ENCODE data around the gene SLITRK4.

The SLITRK4 gene

DNA sequence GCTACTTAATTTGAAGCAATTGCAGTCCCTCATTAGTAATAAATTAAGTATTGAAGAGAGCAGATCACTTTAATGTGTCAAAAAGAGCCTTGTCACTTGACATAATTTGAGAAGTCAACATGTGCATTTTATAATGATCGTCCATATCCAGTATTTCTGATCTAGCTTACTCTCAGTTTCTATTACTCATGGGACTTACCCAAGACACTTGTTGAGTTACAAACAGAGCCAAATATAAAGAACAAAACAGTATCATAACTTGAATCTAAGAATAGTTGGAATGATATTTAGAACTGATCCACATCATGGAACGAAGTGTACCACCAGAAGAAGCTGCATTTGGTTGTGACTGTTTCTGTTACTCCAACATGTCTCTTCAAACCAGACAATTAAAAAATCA lies 54.7 kb downstream of the SLITRK4 start:
- no peak for DNase-seq (ENCODE audit: low read depth)
- TF ChIP-seq, protein P1, sequence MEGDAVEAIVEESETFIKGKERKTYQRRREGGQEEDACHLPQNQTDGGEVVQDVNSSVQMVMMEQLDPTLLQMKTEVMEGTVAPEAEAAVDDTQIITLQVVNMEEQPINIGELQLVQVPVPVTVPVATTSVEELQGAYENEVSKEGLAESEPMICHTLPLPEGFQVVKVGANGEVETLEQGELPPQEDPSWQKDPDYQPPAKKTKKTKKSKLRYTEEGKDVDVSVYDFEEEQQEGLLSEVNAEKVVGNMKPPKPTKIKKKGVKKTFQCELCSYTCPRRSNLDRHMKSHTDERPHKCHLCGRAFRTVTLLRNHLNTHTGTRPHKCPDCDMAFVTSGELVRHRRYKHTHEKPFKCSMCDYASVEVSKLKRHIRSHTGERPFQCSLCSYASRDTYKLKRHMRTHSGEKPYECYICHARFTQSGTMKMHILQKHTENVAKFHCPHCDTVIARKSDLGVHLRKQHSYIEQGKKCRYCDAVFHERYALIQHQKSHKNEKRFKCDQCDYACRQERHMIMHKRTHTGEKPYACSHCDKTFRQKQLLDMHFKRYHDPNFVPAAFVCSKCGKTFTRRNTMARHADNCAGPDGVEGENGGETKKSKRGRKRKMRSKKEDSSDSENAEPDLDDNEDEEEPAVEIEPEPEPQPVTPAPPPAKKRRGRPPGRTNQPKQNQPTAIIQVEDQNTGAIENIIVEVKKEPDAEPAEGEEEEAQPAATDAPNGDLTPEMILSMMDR (IDR thresholded peaks at IDR 0.05; ENCODE audit: low read length, missing control alignments): no peak
- H3K4me3 ChIP-seq (replicated peaks; ENCODE audit: low read depth, low read length): no peak overlapping the region

DNA sequence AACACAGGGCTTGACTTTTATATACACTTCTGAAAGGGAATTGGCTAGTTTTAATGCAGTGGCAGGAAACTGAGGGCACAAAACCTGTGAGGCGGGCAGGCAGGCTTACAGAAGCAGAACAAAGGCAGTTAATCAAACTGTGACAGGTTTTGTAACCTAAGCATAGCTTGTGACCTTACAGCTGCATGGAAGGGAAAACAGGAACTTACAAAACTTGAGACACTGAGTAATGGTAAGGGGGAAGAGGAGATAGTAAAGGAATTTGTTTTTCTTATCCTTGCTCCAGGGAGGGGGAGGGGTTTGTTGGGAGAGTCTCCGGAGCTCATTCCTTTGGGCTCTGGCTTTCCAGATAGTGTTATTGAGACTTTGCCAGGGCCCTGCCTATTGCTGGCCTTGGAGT lies 55.6 kb downstream of the SLITRK4 start:
- DNase-seq (ENCODE audit: low read depth): peak; percentile 86
- TF ChIP-seq, protein P1 (IDR thresholded peaks at IDR 0.05; ENCODE audit: low read length, missing control alignments): no peak
- H3K4me3 ChIP-seq (replicated peaks; ENCODE audit: low read depth, low read length): no peak overlapping the region

Measured in fibroblast of pulmonary artery (primary cell).